B cell (primary cell): Measurements from ENCODE around the gene TYW5.

Experiments used
- EZH2 ChIP-seq: IDR thresholded peaks from 2 replicates; pipeline ENCODE4 v1.6.1; 2012; ENCODE audit warnings: borderline replicate concordance, low read depth, mild to moderate bottlenecking, moderate library complexity, low read length; ENCODE audit not compliant: insufficient read depth, poor library complexity, severe bottlenecking
- TF ChIP-seq, protein P1 (sequence below): fragments of 200-600 bp; IDR thresholded peaks from one replicate; pipeline ENCODE4 v1.8.0; 2022; ENCODE audit warnings: antibody characterized with exemption, mild to moderate bottlenecking

DNA sequence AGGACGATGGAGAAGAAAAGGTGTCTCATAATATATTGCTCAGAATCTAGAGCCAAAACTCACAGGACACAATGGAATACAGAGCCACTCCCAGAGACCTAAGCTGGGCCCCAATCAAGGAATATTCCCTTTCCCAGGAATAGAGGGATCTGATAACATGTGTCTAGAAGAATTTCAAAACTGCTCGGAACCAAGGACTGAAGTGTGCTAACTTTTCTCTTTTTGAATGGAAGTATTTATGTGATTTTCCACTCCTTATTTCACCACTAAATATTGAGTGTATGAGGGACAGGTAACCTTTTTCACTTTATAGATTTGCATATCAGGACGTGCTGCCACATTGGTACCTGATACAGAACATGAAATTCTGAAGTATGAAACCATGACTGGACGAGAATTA is 53.3 kb downstream of the TYW5 start:
- TF ChIP-seq, protein P1, sequence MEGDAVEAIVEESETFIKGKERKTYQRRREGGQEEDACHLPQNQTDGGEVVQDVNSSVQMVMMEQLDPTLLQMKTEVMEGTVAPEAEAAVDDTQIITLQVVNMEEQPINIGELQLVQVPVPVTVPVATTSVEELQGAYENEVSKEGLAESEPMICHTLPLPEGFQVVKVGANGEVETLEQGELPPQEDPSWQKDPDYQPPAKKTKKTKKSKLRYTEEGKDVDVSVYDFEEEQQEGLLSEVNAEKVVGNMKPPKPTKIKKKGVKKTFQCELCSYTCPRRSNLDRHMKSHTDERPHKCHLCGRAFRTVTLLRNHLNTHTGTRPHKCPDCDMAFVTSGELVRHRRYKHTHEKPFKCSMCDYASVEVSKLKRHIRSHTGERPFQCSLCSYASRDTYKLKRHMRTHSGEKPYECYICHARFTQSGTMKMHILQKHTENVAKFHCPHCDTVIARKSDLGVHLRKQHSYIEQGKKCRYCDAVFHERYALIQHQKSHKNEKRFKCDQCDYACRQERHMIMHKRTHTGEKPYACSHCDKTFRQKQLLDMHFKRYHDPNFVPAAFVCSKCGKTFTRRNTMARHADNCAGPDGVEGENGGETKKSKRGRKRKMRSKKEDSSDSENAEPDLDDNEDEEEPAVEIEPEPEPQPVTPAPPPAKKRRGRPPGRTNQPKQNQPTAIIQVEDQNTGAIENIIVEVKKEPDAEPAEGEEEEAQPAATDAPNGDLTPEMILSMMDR: no peak
- no peak for TF ChIP-seq EZH2
